NB4 (cell line): ENCODE data around the gene RAP1B.
"Not testable (repeated sequence)": the region's sequence is repeated elsewhere in the genome, so short reads cannot be mapped to it uniquely, and the experiment has no call there.

Experiments
- DNase-seq: peaks from one replicate; pipeline ENCODE4 v3.0.0; 2010; ENCODE audit warnings: low read depth
- H3K4me3 ChIP-seq: one replicate; pipeline ENCODE4 v1.5.1; 2011; ENCODE audit warnings: mild to moderate bottlenecking, low read depth, low read length, moderate library complexity
- CTCF ChIP-seq: IDR thresholded peaks from one replicate; pipeline ENCODE4 v1.5.1; 2012; ENCODE audit warnings: low read depth, low read length
- MAX ChIP-seq: IDR thresholded peaks from 2 replicates; pipeline ENCODE4 v1.6.1; 2011; ENCODE audit warnings: low read depth, low read length
- MYC ChIP-seq: IDR thresholded peaks from 2 replicates; pipeline ENCODE4 v1.6.1; 2011; ENCODE audit warnings: low read depth, low read length
- POLR2A ChIP-seq: IDR thresholded peaks from 2 replicates; pipeline ENCODE4 v1.6.1; 2011; ENCODE audit warnings: mild to moderate bottlenecking; ENCODE audit not compliant: insufficient read length; ENCODE audit errors: extremely low read depth

The RAP1B gene

GRCh38 chr12:68636268-68636667, 25.6 kb downstream of the RAP1B start:
- TF ChIP-seq POLR2A (no peak), MAX (no peak), CTCF (no peak), MYC (no peak)
- no peak overlapping the region for H3K4me3 ChIP-seq
- peak; percentile 43 for DNase-seq

GRCh38 chr12:68637439-68637838, 26.7 kb downstream of the RAP1B start:
- H3K4me3 ChIP-seq, DNase-seq: not testable (repeated sequence)

GRCh38 chr12:68638171-68638570, 27.5 kb downstream of the RAP1B start:
- H3K4me3 ChIP-seq = no peak overlapping the region
- no peak for DNase-seq
- TF ChIP-seq MAX = no peak
- no peak for TF ChIP-seq CTCF
- no peak for TF ChIP-seq POLR2A
- TF ChIP-seq MYC = no peak

GRCh38 chr12:68638721-68639395, 28.2 kb downstream of the RAP1B start:
- TF ChIP-seq POLR2A = no peak
- no peak for TF ChIP-seq MAX
- no peak for TF ChIP-seq MYC
- no peak for TF ChIP-seq CTCF
- DNase-seq = no peak
- H3K4me3 ChIP-seq = no peak overlapping the region

- no peak for DNase-seq
- no peak overlapping the region for H3K4me3 ChIP-seq
- TF ChIP-seq CTCF (no peak), MAX (no peak), POLR2A (no peak), MYC (no peak)
These were observed 28.7 kb downstream of the RAP1B start for GRCh38 chr12:68639396-68639767.

- no peak overlapping the region for H3K4me3 ChIP-seq
- DNase-seq = no peak
- TF ChIP-seq MAX (no peak), CTCF (no peak), POLR2A (no peak), MYC (no peak)
These were observed 30.4 kb downstream of the RAP1B start for GRCh38 chr12:68641138-68641537.
